GM21367 (cell line): ENCODE results near the gene CKB.

Source experiments
- ATAC-seq: cut with Tn5 transposase; IDR thresholded peaks from one replicate; pipeline ENCODE4 v1.9.1; 2021; ENCODE audit not compliant: unreplicated experiment

Gene CKB

DNA sequence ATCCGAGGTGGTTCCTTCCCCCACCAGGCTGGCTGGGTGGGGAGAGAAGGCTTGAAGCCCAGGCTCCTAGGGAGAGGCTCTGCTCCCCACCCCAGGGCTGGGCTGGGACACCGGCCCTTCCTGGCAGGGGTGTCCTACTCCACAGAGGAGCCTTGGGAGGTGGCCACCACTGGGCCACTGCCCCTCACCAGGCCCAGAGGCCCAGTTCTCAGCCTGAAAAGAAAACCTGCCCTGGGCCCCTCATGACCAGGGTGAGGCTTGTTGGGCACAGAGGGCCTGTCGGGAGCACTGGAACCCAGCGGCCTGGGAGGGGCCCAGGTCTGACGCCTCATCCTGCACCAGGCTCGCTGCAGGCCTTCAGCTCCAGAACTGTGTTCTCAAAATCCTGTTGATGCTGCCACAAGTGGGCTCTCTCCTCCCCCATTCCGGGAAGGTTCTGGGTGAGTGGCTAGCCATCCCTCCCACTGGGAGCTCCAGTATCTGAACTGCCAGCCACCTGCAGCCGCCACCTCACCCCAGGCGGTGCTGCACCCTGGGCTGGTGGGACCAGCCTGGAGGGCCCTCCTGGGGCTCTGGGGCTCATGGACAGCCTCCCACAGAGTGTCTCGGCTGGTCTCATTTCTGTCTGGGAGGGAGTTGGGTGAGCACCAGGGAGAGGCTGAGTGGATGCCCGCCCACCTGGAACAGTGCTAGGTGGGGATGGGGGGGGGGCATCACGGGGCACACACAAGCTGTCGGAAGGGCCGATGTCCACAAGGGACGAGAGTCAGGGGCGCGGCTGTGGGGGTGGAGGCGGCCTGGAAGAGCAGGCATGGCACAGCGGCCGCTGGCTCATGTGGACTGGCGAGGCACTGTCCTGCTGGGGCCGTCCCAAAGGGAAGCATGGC, 28.1 kb upstream of the CKB start:
- ATAC-seq = no peak

DNA sequence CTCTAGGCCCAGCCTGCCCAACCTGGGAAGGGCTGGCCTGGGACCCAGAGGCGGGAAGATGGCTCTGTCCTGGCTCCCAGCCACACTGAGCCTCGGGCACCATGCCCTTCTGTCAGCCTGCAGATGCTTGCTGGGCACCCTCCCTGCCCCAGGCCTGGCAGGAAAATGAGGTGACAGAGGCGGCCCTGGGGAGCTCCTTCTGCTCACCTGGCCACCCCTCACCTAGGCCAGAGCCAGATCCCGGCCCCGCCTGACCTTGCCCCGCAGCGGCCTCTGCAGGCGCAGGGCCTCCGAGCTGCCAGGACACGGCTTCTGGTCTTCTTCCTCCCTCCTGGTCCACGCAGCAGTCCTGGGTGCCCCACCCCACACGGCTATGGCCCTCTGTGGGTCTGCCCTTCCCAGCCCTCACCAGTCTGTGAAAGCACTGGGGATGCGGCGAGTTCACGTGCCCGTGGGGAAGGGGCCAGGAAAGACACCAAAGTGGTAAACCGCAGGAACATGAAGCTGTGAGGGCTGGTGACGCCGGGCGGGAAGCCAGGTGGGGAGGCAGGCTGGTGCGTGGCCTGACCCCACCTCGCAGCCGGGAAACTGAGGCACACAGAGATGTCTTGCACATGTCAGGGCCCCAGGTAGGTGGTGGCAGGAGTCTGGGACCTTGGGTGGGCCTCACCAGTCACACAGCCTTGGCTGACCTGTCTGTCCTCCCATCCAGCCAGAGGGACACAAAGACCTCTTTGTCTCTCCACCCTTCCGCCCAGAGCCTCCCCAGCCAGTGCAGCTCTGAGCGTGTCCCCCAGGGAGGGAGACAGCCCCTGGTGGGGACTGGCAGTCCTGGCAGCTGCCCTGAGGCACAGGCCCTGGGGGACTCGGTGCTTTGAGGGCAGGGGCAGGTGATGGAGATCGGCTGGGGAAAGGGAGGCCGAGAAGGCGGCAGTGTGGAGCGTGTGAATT, 27.0 kb upstream of the CKB start:
- no peak for ATAC-seq

DNA sequence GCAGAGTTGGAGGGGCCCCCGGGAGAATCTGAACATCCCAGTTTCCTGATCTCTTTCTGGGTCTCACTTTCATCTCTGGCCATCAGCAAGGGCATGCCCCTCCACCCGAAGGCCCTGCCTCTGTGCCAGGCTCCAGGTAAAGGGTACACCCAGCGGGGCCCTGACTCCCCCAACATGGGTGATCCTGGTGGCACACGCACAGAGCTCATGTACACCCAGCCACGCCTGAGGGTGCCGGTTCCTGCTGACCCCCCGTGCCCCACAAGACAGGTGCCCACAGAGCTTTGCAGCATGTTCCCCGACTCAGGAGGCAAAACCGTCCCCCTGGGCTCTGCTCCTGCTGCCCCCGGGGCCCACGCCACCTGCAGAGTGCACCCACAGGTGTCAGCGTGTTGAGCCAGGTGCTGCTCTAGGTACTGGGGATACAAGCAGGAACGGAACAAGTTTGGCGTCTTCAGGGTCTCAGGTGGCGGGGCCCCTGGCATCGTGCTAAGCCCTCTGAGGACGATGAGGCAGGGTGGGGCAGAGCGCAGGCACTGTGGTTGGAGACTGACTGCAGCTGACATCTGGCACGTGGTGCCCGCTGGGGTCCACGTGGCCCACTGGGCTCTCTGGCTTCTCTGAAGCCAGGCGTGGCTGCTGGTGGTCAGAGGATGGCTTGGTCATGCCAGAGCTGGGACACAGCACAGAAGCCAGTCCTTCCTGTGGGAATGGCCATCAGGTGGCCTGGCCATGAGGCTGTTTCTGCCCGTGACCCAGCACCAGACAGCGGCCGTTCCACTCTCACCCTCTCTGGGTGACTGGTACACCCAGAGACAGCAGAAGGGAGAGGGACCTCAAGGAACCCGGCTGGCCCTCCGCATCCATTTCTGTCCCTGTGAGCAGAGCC, 26.1 kb upstream of the CKB start:
- no peak for ATAC-seq

DNA sequence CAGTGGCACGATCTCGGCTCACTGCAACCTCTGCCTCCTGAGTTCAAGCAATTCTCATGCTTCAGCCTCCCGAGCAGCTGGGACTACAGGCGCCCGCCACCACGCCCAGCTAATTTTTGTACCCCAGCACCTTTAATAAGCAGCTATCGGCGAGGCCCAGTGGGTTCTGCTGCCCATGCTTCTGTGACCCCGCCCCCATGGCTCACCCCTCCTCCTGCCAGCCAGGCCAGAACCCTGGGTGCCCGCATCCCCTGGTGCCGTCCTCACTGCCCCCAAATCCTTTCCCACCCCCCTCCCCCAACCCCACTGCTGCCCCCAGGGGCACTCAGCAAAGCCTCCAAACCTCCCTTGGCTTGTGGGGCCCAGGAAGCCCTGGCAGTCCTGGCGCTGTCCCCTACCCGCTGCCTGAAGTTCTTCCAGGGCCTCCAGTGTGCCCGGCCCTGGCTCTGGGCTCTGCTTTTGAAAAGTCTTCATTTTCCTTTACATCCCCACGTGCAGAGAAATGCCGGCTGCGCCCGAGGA, 25.4 kb upstream of the CKB start:
- no peak for ATAC-seq

DNA sequence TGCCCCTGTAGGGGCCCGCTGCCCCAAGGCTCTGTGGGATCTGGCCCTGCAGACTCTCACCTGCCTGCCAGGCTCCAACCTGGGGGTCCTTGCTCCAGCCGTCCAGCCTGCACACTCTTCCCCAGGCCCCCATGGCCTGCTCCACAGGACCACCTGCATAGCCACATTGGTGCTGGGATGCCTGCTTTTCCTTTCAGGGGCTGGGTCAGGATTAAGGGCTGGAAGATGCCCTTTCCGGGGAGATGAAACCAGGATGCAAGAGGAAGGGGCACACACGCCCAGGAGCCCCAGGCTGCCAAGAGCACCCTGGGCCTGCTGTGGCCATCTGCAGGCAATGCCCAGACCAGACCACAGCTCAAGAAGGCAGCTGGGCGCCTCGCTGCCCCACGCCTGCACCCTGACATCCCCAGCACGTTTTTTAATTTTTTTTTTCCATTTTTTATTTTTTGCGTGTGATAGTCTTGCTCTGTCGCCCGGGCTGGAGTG, 24.9 kb upstream of the CKB start:
- no peak for ATAC-seq

DNA sequence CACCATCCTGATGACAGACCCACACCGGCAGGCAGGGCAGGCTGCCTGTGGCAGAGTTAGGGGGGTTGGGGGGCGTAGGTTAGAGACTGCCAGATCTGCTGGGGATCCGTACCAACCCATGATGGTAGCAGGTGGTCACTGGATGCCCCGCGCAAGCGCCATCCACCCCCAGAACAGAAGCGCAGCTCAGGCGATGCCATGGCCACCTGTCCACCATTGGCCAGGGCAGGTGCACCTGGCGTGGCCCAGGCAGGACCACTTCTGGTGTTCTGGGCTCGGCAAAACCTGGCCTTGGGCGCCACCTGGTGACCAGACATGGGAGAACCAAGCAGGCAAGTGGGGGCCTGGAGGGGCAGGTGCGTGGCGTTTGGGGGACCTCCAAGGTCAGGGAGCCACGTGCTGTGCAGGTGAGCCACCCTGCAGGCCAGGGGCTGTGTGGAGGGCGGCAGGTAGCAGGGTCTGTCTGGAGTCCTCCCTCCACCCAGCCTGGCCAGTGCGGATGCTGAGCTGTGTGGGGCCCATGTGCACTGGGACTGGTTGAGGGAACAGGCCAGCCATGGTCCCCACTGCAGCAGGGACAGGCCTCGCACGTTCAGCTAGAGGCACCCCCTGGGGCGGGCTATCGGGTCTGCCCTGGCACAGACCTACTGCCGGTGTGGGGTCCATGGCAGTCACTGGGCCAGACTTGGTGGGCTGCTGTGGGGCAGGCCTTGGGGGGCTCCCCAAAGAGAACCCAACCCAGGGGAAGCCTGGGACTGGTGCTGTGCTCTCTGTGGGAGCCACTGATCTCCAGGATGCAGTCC, 24.2 kb upstream of the CKB start:
- ATAC-seq = no peak

DNA sequence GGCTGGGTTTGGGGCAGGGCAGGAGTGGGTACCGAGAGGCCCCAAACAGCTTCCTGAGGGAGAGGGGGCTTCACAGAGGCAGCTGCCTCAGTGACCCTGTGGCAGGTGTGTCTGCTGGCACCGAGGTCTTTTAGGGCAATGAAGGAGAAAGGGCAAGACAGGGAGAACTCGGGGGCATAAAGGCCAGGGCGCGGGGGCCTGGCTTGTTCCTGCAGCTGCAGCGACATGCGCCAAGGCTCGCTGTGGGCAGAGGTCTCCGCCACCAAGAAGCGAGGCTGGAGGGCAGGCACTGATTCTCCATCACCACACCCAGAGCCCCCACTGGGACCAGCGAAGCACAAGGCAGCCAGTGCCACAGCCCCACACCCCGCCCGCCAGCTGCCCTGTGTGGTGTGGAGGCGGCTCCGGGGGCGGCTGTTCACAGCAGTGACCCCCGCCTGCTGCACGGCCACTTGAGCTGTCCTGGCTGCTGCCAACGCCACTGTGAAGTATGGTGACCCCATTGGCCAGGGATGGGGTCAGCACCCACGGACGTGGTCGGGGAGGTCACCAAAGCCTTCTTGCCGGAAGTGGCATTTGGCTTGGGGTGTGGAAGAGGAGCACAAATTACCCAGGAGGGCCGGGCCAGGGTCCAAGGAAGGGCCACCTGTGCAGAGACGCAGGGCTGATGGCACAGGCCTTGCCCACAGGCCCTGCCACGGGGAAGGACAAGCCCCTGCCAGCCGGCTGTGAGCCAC, 23.5 kb upstream of the CKB start:
- no peak for ATAC-seq

DNA sequence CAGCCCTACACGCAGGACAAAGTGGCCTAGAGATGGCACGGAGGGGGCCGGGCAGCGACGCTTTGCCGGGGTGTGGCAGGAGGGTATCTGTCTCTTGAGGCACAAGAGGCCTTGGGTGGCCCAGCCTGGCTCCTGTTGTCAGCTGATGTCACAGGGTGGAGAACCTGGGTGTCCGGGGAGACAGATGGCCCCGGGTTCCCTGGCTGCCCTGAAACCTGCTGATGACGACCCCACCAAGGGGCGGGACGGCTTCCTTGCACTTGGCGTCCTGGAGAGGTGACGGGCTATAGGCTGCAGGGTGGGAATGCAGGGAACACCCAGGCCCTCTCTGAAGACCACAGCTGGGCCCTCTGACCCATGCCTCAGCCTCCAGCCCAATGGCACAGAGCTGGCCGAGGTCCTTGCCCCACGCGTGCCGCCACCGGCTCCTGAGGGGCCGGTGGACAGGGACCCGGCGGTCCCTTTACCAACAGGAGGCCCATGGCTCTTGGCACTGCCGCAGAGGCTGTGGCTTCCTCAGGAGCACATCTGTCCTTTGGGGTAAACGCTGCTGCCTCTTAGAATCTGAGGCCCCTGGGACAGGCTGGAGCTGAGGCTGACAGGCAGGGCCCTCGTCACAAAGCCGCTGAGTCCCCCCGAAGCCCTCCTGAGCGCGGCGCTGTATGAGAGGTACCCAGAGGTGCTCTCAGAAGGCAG, 22.7 kb upstream of the CKB start:
- no peak for ATAC-seq

DNA sequence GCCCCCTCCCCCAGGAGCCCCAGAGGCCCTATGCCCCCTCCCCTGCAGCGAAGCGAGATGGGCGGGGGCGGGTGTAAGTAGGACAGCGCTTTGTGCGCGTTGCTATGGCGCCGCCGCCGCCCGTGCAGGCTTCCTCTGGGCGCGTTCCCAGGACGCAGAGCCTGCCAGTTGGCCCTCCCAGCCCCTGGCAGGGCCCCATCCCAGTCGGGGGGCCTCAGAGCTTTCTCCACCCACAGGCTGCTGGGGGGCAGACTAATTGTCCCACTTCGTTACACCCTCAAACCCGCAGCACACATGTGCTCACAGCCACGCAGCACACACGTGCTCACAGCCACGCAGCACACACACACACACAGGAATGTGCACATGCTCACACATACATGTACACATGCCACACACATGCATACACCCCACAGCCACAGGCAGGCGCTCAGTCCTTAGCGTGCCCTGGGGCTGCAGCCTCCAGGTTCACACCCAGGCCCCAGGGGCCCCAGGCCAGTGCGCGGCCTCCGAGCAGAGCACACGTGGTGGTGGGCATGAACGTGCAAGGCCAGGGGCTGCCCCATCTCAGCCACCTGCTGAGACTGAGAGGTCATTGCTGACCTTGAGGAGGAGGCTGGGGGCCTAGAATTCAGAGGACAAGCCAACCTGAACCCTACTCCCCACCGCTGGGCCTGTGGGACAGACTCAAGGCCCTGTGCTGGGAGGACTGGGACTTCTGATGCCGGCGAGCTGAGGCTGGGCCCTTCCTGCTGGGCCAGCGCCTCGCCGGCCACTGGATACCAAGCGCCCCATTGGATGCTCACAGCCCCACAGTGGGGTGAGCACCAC, 22.0 kb upstream of the CKB start:
- no peak for ATAC-seq

DNA sequence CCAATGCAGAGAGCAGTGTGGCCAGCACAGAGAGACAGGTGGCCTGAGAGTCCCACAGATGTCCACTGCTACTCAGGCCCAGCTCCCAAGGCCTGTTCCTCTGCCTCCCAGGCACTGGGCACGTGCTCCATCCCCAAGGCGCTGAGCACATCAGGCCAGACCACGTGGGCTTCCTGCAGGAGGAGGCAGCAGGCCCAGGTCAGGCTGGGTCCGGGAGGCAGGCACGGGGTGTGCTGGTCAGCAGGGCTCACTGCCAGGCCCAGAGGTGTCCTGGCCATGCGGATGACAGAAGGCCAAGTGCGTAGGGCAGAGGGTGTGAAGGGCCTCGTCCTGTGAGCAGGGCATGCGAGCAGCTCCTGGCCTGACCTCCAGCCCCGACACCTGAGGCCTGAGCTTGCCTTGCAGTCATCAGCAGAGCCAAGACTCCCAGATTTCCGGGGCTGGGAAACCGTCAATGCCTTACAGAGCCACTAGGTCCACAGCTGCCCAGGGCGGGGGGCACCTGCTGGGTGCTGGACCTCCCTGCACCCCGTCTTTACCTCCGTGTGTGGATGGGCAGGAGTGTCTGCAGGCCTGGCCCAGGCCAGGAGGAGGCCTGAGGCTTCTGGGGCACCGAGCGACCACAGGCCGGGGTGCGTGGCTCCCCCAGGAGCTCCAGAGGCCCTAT, 21.2 kb upstream of the CKB start:
- no peak for ATAC-seq

DNA sequence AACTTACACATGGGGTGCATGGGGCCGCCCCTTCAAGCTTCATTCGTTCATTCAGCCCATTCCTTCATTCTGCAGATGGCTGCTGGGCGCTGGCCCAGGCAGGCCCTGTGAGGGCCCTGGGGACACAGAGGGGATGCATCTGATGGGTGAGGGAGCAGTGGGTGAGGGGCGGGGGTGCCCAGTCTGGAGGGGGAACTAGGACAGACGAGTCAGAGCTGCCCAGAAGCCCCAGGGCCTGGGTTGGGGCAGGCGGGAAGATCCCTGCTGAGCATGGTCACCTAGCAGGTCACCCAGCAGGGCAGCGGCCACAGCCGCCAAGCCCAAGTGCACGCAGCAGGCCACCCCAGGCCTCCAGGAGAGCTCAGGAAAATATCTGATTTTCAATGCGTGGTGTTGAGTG, 20.5 kb upstream of the CKB start:
- ATAC-seq = no peak

DNA sequence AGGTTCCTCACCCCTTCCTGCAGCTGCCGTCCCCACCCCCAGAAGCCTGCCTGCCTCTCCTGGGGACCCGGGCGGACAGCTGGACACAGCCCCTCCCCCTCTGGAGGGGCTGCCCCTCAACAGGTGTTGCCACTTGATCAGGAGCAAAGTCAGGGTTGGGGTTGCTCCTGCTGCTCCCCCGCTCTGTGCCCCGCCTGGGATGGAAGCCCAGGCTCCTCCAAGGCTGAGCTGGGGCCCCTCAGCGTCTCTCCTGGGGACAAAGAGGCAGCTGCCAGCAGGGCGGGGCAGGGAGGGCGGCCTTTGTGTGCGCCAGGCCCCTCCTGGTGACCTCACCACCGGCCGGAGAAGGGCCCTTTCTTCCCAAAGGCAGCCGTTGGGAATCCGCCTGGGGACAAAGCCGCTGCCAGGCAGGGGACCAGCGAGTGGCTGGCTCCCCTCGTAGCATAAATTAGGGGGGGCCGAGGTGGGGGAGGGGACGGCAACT, 20.0 kb upstream of the CKB start:
- ATAC-seq = no peak

DNA sequence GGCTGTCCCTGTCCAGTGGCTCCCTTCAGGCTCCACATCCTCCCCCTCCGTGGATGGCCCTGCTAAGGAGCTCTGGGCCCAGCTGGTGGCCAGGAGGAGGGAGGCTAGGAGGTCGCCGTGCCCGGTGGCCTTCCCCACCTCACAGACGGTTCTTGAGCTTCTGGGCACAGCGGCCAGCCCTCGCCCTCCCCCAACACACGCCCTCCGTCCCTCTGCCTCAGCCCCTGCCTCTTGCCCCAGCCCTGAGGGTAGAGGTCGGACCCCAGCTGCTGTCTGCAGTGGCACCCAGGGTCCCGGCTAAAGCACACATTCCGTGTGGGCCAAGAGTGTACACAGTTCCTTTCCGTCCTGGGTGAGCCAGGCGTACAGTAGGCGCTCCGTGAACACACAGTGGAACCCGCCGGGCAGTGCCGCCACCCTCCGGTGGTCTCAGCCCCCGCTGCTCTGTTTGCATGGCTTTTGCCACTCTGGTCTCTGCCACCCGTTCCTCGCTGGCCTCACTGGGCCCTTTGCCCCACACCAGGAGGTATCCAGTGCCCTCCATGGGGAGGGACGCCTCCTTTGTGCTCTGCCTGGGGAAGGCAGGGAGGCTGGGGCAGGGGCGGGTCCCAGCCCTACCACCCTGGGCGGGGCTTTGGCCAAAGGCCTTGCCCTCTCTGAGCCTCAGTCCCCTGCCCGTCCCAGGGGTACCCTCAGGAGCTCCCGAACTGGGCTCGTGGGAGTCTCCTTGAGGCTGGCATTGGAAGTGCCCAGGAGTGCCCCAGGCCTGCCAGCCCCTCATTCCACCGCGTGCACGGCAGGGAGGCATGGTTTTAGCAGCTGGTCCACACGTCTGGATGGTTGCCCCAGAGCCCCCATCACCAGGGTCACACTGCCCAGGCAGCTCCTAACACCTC, 19.3 kb upstream of the CKB start:
- ATAC-seq = no peak

DNA sequence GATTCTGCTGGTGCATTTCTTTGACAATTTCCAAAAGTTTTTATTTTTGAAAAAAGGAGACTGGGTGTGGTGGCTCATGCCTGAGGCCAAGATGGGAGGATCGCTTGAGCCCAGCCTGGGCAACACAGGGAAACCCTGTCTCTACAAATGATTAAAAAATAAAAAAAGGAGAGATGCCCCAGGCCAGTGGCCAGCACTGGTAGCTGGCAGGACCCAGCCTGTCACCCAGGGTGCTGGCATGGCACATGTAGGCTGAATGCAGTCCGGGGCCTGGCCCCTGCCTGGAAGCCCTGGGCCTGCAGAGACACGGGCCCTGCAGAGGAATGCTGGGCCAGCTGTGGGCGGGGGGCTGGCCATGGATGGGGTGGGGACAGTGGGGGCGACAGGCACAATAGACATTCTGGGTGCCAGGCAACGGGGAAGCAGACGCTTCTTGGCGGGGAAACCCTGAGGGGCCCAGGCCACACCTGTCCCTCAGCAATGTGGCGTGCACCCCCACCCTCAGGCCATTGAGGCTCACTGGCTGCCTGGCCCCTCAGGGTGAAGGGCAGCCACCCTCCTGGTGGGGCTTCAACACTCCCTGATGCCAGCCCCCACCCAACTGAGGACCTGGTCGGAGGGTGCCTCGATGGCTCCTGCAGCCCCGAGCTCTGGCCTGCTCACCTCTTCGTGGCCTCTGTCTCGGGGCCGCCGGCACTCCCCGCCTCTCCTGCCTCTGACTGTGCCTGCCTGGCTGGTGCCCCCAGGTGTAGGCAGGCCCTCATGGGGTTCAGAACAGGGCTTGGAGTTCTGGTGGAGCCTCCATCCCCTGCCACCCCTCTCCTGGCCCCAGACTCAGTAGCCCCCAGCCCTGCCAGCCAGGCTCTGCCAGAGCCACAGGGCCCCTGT, 18.4 kb upstream of the CKB start:
- no peak for ATAC-seq
